Neural cell (in vitro differentiated cells): ENCODE results near the gene CIBAR2. TPM values are rescaled to one million over a fixed set of nuclear protein-coding genes. Genes with fewer than 3 reads are reported as not detected.

Source experiments
- H2AFZ ChIP-seq: fragments of 200-600, 300-800 bp; sonication (generic), shearing (Covaris generic); 2 replicates; pipeline ENCODE4 v1.6.0; 2014; ENCODE audit warnings: low read depth, mild to moderate bottlenecking, antibody characterized with exemption, low read length, moderate library complexity
- H3F3A ChIP-seq: fragments of 200-600 bp; shearing (Covaris generic); 2 replicates; pipeline ENCODE4 v1.6.1; 2016; ENCODE audit warnings: mild to moderate bottlenecking, moderate library complexity, mixed read lengths, antibody characterized with exemption, low read length; ENCODE audit not compliant: insufficient read depth, poor library complexity, severe bottlenecking
- H3K27ac ChIP-seq: fragments of 200-600, 300-800 bp; sonication (generic), shearing (Covaris generic); 2 replicates; pipeline ENCODE4 v1.5.1; 2014; ENCODE audit warnings: mild to moderate bottlenecking, low read length, moderate library complexity
- H3K27me3 ChIP-seq: fragments of 300-800, 200-600 bp; sonication (generic), shearing (Covaris generic); 2 replicates; pipeline ENCODE4 v1.6.0; 2014; ENCODE audit warnings: mild to moderate bottlenecking, low read depth, low read length, moderate library complexity; ENCODE audit not compliant: insufficient read depth
- H3K36me3 ChIP-seq: fragments of 300-800, 200-600 bp; sonication (generic), shearing (Covaris generic); 2 replicates; pipeline ENCODE4 v1.5.1; 2014; ENCODE audit warnings: mild to moderate bottlenecking, antibody characterized with exemption, low read length, moderate library complexity; ENCODE audit not compliant: insufficient read depth
- H3K4me2 ChIP-seq: fragments of 300-800, 200-600 bp; sonication (generic), shearing (Covaris generic); 2 replicates; pipeline ENCODE4 v1.6.0; 2014; ENCODE audit warnings: mild to moderate bottlenecking, low read length
- H3K4me3 ChIP-seq: fragments of 300-800, 200-600 bp; sonication (generic), shearing (Covaris generic); 2 replicates; pipeline ENCODE4 v1.5.1; 2014; ENCODE audit warnings: mild to moderate bottlenecking, low read length, moderate library complexity
- H3K79me2 ChIP-seq: fragments of 200-600 bp; shearing (Covaris generic); replicated peaks from 2 replicates; pipeline ENCODE4 v1.6.0; 2014; ENCODE audit warnings: mild to moderate bottlenecking, low read length, moderate library complexity; ENCODE audit not compliant: insufficient read depth
- H3K9ac ChIP-seq: fragments of 300-800, 200-600 bp; sonication (generic), shearing (Covaris generic); 2 replicates; pipeline ENCODE4 v1.6.1; 2016; ENCODE audit warnings: mild to moderate bottlenecking, low read length, mixed read lengths
- H3K9me2 ChIP-seq: fragments of 200-600 bp; shearing (Covaris generic); 2 replicates; pipeline ENCODE4 v1.6.1; 2016; ENCODE audit warnings: mild to moderate bottlenecking, low read length, mixed read lengths; ENCODE audit not compliant: insufficient read depth
- H3K9me3 ChIP-seq: fragments of 200-600, 300-800 bp; sonication (generic), shearing (Covaris generic); 2 replicates; pipeline ENCODE4 v1.6.1; 2016; ENCODE audit warnings: mild to moderate bottlenecking, mixed run types, low read length, moderate library complexity, mixed read lengths
- H4K20me1 ChIP-seq: fragments of 200-600 bp; shearing (Covaris generic); 2 replicates; pipeline ENCODE4 v1.6.1; 2016; ENCODE audit warnings: mild to moderate bottlenecking, mixed run types; ENCODE audit not compliant: insufficient read depth
- EP300 ChIP-seq: fragments of 450-650 bp; conservative IDR thresholded peaks from 2 replicates; pipeline ENCODE4 v1.6.1; 2014; ENCODE audit warnings: antibody characterized with exemption, mild to moderate bottlenecking, moderate library complexity; ENCODE audit not compliant: poor library complexity, severe bottlenecking
- EZH2 ChIP-seq: fragments of 200-600, 300-800 bp; shearing (Covaris generic), sonication (generic); IDR thresholded peaks from 2 replicates; pipeline ENCODE4 v1.6.1; 2014; ENCODE audit warnings: antibody characterized with exemption, low read length, borderline replicate concordance, mild to moderate bottlenecking; ENCODE audit not compliant: insufficient read depth, poor library complexity, severe bottlenecking
- MXI1 ChIP-seq: fragments of 450-650 bp; conservative IDR thresholded peaks from 2 replicates; pipeline ENCODE4 v1.6.1; 2014; ENCODE audit warnings: antibody characterized with exemption, mild to moderate bottlenecking; ENCODE audit not compliant: poor library complexity, severe bottlenecking
- POLR2AphosphoS5 ChIP-seq: IDR thresholded peaks from 2 replicates; pipeline ENCODE4 v1.6.1; 2012
- RAD21 ChIP-seq: fragments of 450-650 bp; conservative IDR thresholded peaks from 2 replicates; pipeline ENCODE4 v1.6.1; 2014; ENCODE audit warnings: antibody characterized with exemption, mild to moderate bottlenecking, moderate library complexity
- SMC3 ChIP-seq: fragments of 450-650 bp; conservative IDR thresholded peaks from 2 replicates; pipeline ENCODE4 v1.6.1; 2014; ENCODE audit warnings: antibody characterized with exemption, mild to moderate bottlenecking, moderate library complexity; ENCODE audit not compliant: poor library complexity
- TAF1 ChIP-seq: IDR thresholded peaks from 2 replicates; pipeline ENCODE4 v1.6.1; 2012; ENCODE audit warnings: low read depth
- polyA plus RNA-seq: library from polyadenylated mRNA; depleted of rRNA; stranded (reverse); fragments of >200 nt; gene quantifications from 2 replicates; pipeline ENCODE4 v1.2.3, GENCODE V29; 2014
- TF ChIP-seq, protein P1 (sequence below): fragments of 450-650 bp; IDR thresholded peaks from 2 replicates; pipeline ENCODE4 v1.5.1; 2014; ENCODE audit warnings: antibody characterized with exemption, mild to moderate bottlenecking, moderate library complexity; ENCODE audit not compliant: poor library complexity, severe bottlenecking
- TF ChIP-seq, protein P2 (sequence below): IDR thresholded peaks from 2 replicates; pipeline ENCODE4 v1.6.1; 2012; ENCODE audit warnings: borderline replicate concordance

Gene CIBAR2
- polyA plus RNA-seq, 1 donor from 2014 or later: not detected

DNA sequence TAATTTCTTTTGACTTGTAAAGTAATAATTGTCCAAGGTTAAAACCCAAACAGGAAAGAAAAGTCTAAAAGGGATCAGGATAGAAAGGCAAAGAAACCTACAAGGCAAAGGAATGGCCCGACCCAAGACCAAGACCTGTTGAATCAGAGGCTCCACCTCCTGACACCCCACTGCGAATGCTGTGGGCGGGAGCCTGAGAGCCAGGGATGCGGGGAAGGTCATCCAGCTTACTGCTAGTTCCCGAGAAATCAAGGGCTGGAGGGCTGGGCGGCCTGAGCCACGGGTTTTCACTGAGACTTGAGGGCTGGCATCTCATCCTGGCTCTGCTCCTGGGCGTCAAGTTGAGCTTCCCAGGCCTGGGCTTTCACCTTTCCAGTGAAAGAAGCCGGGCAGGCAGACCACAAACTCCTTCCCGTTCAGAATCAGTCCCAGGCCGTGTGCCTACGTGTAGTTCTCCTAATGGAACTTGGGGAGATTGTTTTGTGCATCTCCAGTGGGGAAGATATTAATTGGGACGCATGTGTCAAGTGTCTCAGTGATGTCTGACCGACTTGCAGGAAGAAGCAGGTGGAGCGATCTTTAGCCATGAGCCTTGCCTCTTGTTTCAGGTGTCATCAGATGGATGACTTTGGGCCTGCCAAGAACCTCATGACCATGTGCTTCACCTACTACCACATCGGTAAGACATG lies 36.9 kb downstream of the CIBAR2 start:
- no peaks in the 10 kb centered on the region for H3K79me2 ChIP-seq
- no peak overlapping the region for H2AFZ ChIP-seq
- no peak overlapping the region for H3K27ac ChIP-seq
- H4K20me1 ChIP-seq: no peaks in the 10 kb centered on the region
- no peaks in the 10 kb centered on the region for H3F3A ChIP-seq
- no peaks in the 10 kb centered on the region for H3K9me3 ChIP-seq
- H3K27me3 ChIP-seq: no peaks in the 10 kb centered on the region
- H3K9ac ChIP-seq: no peak overlapping the region
- H3K9me2 ChIP-seq: no peaks in the 10 kb centered on the region
- TF ChIP-seq MXI1 (no peak), EP300 (no peak), TAF1 (no peak), SMC3 (no peak), POLR2AphosphoS5 (no peak), EZH2 (no peak), RAD21 (no peak)
- TF ChIP-seq, protein P1, sequence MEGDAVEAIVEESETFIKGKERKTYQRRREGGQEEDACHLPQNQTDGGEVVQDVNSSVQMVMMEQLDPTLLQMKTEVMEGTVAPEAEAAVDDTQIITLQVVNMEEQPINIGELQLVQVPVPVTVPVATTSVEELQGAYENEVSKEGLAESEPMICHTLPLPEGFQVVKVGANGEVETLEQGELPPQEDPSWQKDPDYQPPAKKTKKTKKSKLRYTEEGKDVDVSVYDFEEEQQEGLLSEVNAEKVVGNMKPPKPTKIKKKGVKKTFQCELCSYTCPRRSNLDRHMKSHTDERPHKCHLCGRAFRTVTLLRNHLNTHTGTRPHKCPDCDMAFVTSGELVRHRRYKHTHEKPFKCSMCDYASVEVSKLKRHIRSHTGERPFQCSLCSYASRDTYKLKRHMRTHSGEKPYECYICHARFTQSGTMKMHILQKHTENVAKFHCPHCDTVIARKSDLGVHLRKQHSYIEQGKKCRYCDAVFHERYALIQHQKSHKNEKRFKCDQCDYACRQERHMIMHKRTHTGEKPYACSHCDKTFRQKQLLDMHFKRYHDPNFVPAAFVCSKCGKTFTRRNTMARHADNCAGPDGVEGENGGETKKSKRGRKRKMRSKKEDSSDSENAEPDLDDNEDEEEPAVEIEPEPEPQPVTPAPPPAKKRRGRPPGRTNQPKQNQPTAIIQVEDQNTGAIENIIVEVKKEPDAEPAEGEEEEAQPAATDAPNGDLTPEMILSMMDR: no peak
- TF ChIP-seq, protein P2, sequence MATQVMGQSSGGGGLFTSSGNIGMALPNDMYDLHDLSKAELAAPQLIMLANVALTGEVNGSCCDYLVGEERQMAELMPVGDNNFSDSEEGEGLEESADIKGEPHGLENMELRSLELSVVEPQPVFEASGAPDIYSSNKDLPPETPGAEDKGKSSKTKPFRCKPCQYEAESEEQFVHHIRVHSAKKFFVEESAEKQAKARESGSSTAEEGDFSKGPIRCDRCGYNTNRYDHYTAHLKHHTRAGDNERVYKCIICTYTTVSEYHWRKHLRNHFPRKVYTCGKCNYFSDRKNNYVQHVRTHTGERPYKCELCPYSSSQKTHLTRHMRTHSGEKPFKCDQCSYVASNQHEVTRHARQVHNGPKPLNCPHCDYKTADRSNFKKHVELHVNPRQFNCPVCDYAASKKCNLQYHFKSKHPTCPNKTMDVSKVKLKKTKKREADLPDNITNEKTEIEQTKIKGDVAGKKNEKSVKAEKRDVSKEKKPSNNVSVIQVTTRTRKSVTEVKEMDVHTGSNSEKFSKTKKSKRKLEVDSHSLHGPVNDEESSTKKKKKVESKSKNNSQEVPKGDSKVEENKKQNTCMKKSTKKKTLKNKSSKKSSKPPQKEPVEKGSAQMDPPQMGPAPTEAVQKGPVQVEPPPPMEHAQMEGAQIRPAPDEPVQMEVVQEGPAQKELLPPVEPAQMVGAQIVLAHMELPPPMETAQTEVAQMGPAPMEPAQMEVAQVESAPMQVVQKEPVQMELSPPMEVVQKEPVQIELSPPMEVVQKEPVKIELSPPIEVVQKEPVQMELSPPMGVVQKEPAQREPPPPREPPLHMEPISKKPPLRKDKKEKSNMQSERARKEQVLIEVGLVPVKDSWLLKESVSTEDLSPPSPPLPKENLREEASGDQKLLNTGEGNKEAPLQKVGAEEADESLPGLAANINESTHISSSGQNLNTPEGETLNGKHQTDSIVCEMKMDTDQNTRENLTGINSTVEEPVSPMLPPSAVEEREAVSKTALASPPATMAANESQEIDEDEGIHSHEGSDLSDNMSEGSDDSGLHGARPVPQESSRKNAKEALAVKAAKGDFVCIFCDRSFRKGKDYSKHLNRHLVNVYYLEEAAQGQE: no peak
- peaks cover 4% of the 10 kb centered on the region for H3K36me3 ChIP-seq
- no peak overlapping the region for H3K4me2 ChIP-seq
- H3K4me3 ChIP-seq: no peak overlapping the region

GRCh38 chr16:85074225-85074914 lies 37.9 kb downstream of the CIBAR2 start:
- H3K27ac ChIP-seq: no peak overlapping the region
- H3K27me3 ChIP-seq: no peaks in the 10 kb centered on the region
- H3K79me2 ChIP-seq: no peaks in the 10 kb centered on the region
- H3K9me3 ChIP-seq: no peaks in the 10 kb centered on the region
- no peaks in the 10 kb centered on the region for H3K9me2 ChIP-seq
- no peak overlapping the region for H3K4me3 ChIP-seq
- peaks cover 3% of the 10 kb centered on the region for H3K36me3 ChIP-seq
- H3K4me2 ChIP-seq: no peak overlapping the region
- no peak overlapping the region for H2AFZ ChIP-seq
- no peaks in the 10 kb centered on the region for H4K20me1 ChIP-seq
- TF ChIP-seq, protein P2: no peak
- TF ChIP-seq EP300 (no peak), RAD21 (no peak), MXI1 (no peak), SMC3 (no peak), TAF1 (no peak), EZH2 (no peak), POLR2AphosphoS5 (no peak)
- TF ChIP-seq, protein P1: no peak
- H3K9ac ChIP-seq: no peak overlapping the region
- H3F3A ChIP-seq: no peaks in the 10 kb centered on the region
